GM12891 (cell line): Measurements from ENCODE around the gene TSPAN9.

Source experiments
- POLR2A ChIP-seq: IDR thresholded peaks from 2 replicates; pipeline ENCODE4 v1.6.1; 2011; ENCODE audit warnings: low read depth, low read length, control low read depth
- POLR2AphosphoS5 ChIP-seq: IDR thresholded peaks from 2 replicates; pipeline ENCODE4 v1.6.1; 2011; ENCODE audit warnings: low read depth, low read length, control low read depth
- POU2F2 ChIP-seq: IDR thresholded peaks from 2 replicates; pipeline ENCODE4 v1.6.1; 2011; ENCODE audit warnings: low read depth, mild to moderate bottlenecking, control low read depth, low read length, moderate library complexity

GRCh38 chr12:3044141-3044630, 33.0 kb upstream of the TSPAN9 start:
- TF ChIP-seq POLR2A (no peak), POLR2AphosphoS5 (no peak), POU2F2 (no peak)
